ENCODE data around the gene ZNF655.

ZNF655 gene

GRCh38 chr7:99539213-99539811 is 19.1 kb upstream of the ZNF655 start:
- no peak for DNase-seq
- Histone ChIP-seq H3F3A (ENCODE audit: insufficient read depth, low read length) (no peaks in the 10 kb centered on the region), H3K27ac (ENCODE audit: low read length) (no peak overlapping the region), H3K36me3 (replicated peaks; ENCODE audit: insufficient read depth, low read length) (no peaks in the 10 kb centered on the region), H3K4me2 (ENCODE audit: low read depth, low read length) (no peak overlapping the region), H3K9me2 (replicated peaks; ENCODE audit: insufficient read depth, low read length) (no peaks in the 10 kb centered on the region), H3K4me3 (ENCODE audit: low read length) (no peak overlapping the region), H3K27me3 (replicated peaks; ENCODE audit: insufficient read depth, low read length) (no peaks in the 10 kb centered on the region), H4K20me1 (ENCODE audit: insufficient read depth, low read length) (no peaks in the 10 kb centered on the region), H2AFZ (ENCODE audit: low read length) (no peak overlapping the region), H3K9ac (ENCODE audit: low read length) (no peak overlapping the region), H3K79me2 (ENCODE audit: low read length) (no peaks in the 10 kb centered on the region), H3K4me1 (ENCODE audit: low read length) (no peaks in the 10 kb centered on the region), H3K9me3 (replicated peaks; ENCODE audit: insufficient read depth, low read length) (no peaks in the 10 kb centered on the region)
- TF ChIP-seq EZH2 (optimal IDR thresholded peaks at IDR 0.05; ENCODE audit: low read depth, low read length), result no peak
- no peak for TF ChIP-seq CTCF (IDR thresholded peaks at IDR 0.05; ENCODE audit: low read length)
- no peak for TF ChIP-seq EZH2phosphoT487 (IDR thresholded peaks at IDR 0.05; ENCODE audit: low read length)

- Histone ChIP-seq H3K27ac (ENCODE audit: low read length) (no peak overlapping the region), H3K36me3 (replicated peaks; ENCODE audit: insufficient read depth, low read length) (no peaks in the 10 kb centered on the region), H3K4me1 (ENCODE audit: low read length) (no peaks in the 10 kb centered on the region), H3K79me2 (ENCODE audit: low read length) (no peaks in the 10 kb centered on the region), H3K4me3 (ENCODE audit: low read length) (no peak overlapping the region), H3K4me2 (ENCODE audit: low read depth, low read length) (no peak overlapping the region), H3K9me3 (replicated peaks; ENCODE audit: insufficient read depth, low read length) (no peaks in the 10 kb centered on the region), H2AFZ (ENCODE audit: low read length) (no peak overlapping the region), H3K27me3 (replicated peaks; ENCODE audit: insufficient read depth, low read length) (no peaks in the 10 kb centered on the region), H4K20me1 (ENCODE audit: insufficient read depth, low read length) (no peaks in the 10 kb centered on the region), H3K9ac (ENCODE audit: low read length) (no peak overlapping the region), H3F3A (ENCODE audit: insufficient read depth, low read length) (no peaks in the 10 kb centered on the region), H3K9me2 (replicated peaks; ENCODE audit: insufficient read depth, low read length) (no peaks in the 10 kb centered on the region)
- DNase-seq, result no peak
- TF ChIP-seq CTCF (IDR thresholded peaks at IDR 0.05; ENCODE audit: low read length), result no peak
- no peak for TF ChIP-seq EZH2 (optimal IDR thresholded peaks at IDR 0.05; ENCODE audit: low read depth, low read length)
- no peak for TF ChIP-seq EZH2phosphoT487 (IDR thresholded peaks at IDR 0.05; ENCODE audit: low read length)
Measured at GRCh38 chr7:99540542-99540941, 17.9 kb upstream of the ZNF655 start.

- Histone ChIP-seq H3K9ac (ENCODE audit: low read length) (no peak overlapping the region), H3K9me2 (replicated peaks; ENCODE audit: insufficient read depth, low read length) (no peaks in the 10 kb centered on the region), H3K4me1 (ENCODE audit: low read length) (no peaks in the 10 kb centered on the region), H3K36me3 (replicated peaks; ENCODE audit: insufficient read depth, low read length) (no peaks in the 10 kb centered on the region), H3K9me3 (replicated peaks; ENCODE audit: insufficient read depth, low read length) (no peaks in the 10 kb centered on the region), H3K4me2 (ENCODE audit: low read depth, low read length) (no peak overlapping the region), H3F3A (ENCODE audit: insufficient read depth, low read length) (no peaks in the 10 kb centered on the region), H3K27ac (ENCODE audit: low read length) (no peak overlapping the region), H2AFZ (ENCODE audit: low read length) (no peak overlapping the region), H4K20me1 (ENCODE audit: insufficient read depth, low read length) (no peaks in the 10 kb centered on the region), H3K27me3 (replicated peaks; ENCODE audit: insufficient read depth, low read length) (no peaks in the 10 kb centered on the region), H3K4me3 (ENCODE audit: low read length) (no peak overlapping the region), H3K79me2 (ENCODE audit: low read length) (no peaks in the 10 kb centered on the region)
- DNase-seq, result no peak
- TF ChIP-seq EZH2phosphoT487 (IDR thresholded peaks at IDR 0.05; ENCODE audit: low read length), result no peak
- no peak for TF ChIP-seq EZH2 (optimal IDR thresholded peaks at IDR 0.05; ENCODE audit: low read depth, low read length)
- TF ChIP-seq CTCF (IDR thresholded peaks at IDR 0.05; ENCODE audit: low read length), result no peak
Measured at GRCh38 chr7:99541212-99541611, 17.2 kb upstream of the ZNF655 start.

Data from MM.1S (cell line).